Right atrium auricular region (tissue), 2 donors: Measurements from ENCODE around the gene SLAMF1. TPM values are rescaled to one million over a fixed set of nuclear protein-coding genes. Genes with fewer than 3 reads are reported as not detected.
"Not testable (repeated sequence)": the region's sequence is repeated elsewhere in the genome, so short reads cannot be mapped to it uniquely, and the experiment has no call there.

Experiments used
- DNase-seq: peaks from one replicate; pipeline ENCODE4 v3.0.0-alpha.2; 2019; ENCODE audit warnings: low spot score
- H3K27ac ChIP-seq, 2 donors: fragments of 200-600 bp; sonication (generic); 1 replicate in 1 of 2; 2 replicates in 1 of 2; pipeline ENCODE4 v1.5.1; 2016 to 2019
- H3K27me3 ChIP-seq, 2 donors: fragments of 200-600 bp; sonication (generic); one replicate each; pipeline versions ENCODE4 v1.5.1 to v1.6.0; 2017 to 2019
- H3K36me3 ChIP-seq: fragments of 200-600 bp; sonication (generic); one replicate; pipeline ENCODE4 v1.5.1; 2016
- H3K4me1 ChIP-seq, 2 donors: fragments of 200-600 bp; sonication (generic); one replicate each; pipeline versions ENCODE4 v1.5.1 to v1.6.0; 2017 to 2019
- H3K4me3 ChIP-seq, 2 donors: fragments of 200-600 bp; sonication (generic); 1 replicate in 1 of 2; 2 replicates in 1 of 2; pipeline ENCODE4 v1.5.1; 2017 to 2019; ENCODE audit warnings: mild to moderate bottlenecking in 1 of 2, moderate library complexity in 1 of 2
- H3K9me3 ChIP-seq, 2 donors: fragments of 200-600 bp; sonication (generic); one replicate each; pipeline ENCODE4 v1.5.1; 2019
- total RNA-seq, 2 donors: library from RNA; depleted of rRNA; stranded (reverse); fragments of >200 nt; gene quantifications; one replicate each; pipeline ENCODE4 v1.1.0, GENCODE V29; 2016
- TF ChIP-seq, protein P1 (sequence below), 2 donors: fragments of 200-600 bp; sonication (generic); IDR thresholded peaks; one replicate each; pipeline ENCODE4 v1.5.1; 2019; ENCODE audit warnings: antibody characterized with exemption in 2 of 2

SLAMF1 gene, protein sequence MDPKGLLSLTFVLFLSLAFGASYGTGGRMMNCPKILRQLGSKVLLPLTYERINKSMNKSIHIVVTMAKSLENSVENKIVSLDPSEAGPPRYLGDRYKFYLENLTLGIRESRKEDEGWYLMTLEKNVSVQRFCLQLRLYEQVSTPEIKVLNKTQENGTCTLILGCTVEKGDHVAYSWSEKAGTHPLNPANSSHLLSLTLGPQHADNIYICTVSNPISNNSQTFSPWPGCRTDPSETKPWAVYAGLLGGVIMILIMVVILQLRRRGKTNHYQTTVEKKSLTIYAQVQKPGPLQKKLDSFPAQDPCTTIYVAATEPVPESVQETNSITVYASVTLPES
- total RNA-seq, result under 1 TPM; 0.11 to 0.31 TPM

DNA sequence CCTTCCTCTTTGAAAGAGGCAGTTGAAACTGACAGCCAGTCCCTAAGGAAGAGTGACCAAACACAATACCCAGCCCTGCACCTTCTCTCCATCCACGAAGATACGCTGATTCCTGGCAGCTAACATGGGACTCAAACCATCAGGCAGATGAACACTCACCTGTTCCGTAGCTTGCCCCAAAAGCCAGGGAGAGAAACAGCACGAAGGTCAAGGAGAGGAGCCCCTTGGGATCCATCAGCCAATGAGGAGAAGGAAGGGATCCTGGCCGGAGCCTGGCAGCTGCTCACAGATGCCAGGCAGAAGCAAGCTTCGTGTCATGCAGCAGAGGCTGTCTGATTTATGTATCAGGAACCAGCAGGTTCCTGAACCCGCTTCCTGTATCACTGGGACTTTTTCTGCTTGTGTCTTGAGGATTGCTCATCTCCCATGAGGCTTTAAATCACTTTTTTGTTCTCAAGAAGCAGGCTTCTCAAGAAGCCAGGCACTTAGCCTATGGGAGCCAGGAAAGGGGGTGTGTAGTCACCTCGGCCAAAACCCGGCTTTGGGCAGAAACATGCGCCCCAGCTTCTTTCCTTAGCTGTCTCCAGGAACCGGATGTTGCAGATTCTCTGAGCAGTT lies at the start of gene SLAMF1:
Gene SLAMF1, minus strand, starts transcription at position 334 of the 618 bp plus-strand sequence. Its CDS starts 99 bp downstream, at position 235.
- Histone ChIP-seq H3K27me3 (no peaks in the 10 kb centered on the region), H3K9me3 (no peaks in the 10 kb centered on the region), H3K36me3 (no peaks in the 10 kb centered on the region), H3K4me1 (no peaks in the 10 kb centered on the region), H3K4me3 (no peak within 1 kb of the TSS), H3K27ac (no peak within 1 kb of the TSS)
- TF ChIP-seq, protein P1, sequence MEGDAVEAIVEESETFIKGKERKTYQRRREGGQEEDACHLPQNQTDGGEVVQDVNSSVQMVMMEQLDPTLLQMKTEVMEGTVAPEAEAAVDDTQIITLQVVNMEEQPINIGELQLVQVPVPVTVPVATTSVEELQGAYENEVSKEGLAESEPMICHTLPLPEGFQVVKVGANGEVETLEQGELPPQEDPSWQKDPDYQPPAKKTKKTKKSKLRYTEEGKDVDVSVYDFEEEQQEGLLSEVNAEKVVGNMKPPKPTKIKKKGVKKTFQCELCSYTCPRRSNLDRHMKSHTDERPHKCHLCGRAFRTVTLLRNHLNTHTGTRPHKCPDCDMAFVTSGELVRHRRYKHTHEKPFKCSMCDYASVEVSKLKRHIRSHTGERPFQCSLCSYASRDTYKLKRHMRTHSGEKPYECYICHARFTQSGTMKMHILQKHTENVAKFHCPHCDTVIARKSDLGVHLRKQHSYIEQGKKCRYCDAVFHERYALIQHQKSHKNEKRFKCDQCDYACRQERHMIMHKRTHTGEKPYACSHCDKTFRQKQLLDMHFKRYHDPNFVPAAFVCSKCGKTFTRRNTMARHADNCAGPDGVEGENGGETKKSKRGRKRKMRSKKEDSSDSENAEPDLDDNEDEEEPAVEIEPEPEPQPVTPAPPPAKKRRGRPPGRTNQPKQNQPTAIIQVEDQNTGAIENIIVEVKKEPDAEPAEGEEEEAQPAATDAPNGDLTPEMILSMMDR (IDR thresholded peaks at IDR 0.05), result no peak
- no peak for DNase-seq

DNA sequence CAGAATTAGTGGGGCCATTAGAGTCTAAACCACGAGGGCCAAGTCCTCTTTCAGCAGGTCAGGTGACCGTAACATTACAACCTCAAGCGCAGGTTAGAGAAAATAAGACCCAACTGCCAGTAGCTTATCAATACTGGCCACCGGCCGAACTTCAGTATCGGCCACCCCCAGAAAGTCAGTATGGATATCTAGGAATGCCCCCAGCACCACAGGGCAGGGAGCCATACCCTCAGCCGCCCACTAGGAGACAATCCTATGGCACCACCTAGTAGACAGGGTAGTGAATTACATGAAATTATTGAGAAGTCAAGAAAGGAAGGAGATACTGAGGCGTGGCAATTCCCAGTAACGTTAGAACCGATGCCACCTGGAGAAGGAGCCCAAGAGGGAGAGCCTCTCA lies 45.5 kb upstream of the SLAMF1 start:
- not testable (repeated sequence) for H3K4me3 ChIP-seq, H3K4me1 ChIP-seq, DNase-seq, H3K9me3 ChIP-seq, H3K27ac ChIP-seq, H3K27me3 ChIP-seq, H3K36me3 ChIP-seq

DNA sequence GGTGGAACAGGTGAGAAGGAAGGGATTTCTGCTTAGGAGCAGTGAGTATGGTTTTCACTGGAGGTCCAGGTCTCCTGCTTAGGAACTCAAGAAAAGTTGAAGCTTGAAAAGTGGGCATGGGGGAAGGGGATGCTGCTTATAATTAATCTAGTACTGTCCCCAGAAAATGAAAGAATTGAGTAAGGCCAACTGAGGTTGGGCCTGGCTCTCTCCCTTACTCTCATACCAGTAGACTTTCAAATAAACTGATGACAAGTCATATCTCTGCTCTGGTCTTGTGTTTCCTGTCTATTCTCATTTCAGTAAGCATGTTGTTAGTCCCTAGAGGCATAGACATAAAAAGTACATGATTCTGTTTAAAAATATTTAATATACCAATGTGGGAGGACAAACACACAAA lies 38.4 kb upstream of the SLAMF1 start:
- TF ChIP-seq, protein P1 (IDR thresholded peaks at IDR 0.05), result no peak
- no peak for DNase-seq

DNA sequence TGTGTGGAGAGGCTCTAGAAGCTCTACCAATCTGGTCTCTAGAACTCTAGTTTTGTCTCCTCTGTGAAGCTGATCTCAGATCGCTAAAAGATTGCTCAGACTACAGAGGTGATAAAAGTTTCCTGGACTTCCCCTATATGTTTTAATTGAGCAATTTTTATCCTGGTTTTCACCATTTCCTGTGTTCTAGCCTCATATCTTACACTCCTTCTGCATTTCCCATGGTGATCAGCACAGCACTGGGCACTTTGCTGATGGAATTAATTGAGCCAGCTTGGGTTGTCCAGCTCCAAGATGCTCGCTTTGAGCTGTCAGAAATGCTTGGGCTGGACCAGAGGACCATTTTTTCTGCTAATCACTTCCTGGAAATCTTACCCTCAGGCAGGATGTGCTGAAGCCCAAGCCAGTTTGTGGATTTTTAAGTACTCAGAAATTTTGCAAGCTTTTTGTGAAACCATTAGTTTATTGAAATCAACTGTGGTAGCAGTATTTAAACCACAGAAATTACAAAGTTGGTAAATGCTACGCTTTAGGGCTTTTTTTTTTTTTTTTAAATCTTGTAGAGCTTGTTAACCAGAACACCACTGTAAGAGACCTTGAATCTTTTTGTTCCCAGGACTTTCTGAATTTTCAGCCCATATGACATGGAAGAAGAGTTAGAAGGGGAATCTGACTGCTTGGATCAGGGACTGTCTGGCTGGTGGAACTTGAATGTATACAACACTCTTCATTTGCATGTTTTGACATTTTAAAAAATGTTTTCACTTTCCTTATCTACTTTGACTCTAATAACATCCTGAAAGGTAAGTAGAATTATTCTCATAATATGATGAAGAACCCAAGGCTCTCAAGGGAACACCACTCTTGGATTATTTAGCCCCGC lies 36.4 kb upstream of the SLAMF1 start:
- H3K4me1 ChIP-seq, result no peaks in the 10 kb centered on the region
- H3K9me3 ChIP-seq, result no peaks in the 10 kb centered on the region
- no peaks in the 10 kb centered on the region for H3K27me3 ChIP-seq
- TF ChIP-seq, protein P1 (IDR thresholded peaks at IDR 0.05), result no peak
- DNase-seq, result no peak
- no peaks in the 10 kb centered on the region for H3K36me3 ChIP-seq
- H3K27ac ChIP-seq, result no peak overlapping the region
- no peak overlapping the region for H3K4me3 ChIP-seq

More for the DNA sequence above, 38.4 kb upstream of the SLAMF1 start:
- Histone ChIP-seq H3K4me1 (no peaks in the 10 kb centered on the region), H3K27ac (no peak overlapping the region), H3K27me3 (no peaks in the 10 kb centered on the region), H3K36me3 (no peaks in the 10 kb centered on the region), H3K4me3 (no peak overlapping the region), H3K9me3 (no peaks in the 10 kb centered on the region)

DNA sequence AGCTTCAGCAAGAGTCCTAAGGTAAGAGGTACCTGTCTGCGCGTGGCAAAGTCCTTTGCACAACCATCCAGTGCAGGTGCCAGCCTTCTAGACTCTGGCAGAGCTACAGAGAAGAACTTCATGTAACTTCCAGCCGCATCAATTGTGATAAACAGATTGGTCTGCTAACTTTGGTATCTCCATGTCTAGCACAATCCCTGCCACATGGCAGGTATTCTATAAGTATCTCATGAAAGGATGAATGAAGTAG lies 35.0 kb upstream of the SLAMF1 start:
- no peaks in the 10 kb centered on the region for H3K27me3 ChIP-seq

More for the DNA sequence above, 35.0 kb upstream of the SLAMF1 start:
- DNase-seq, result no peak
- no peaks in the 10 kb centered on the region for H3K4me1 ChIP-seq
- no peak overlapping the region for H3K4me3 ChIP-seq
- TF ChIP-seq, protein P1 (IDR thresholded peaks at IDR 0.05), result no peak
- no peaks in the 10 kb centered on the region for H3K9me3 ChIP-seq
- no peaks in the 10 kb centered on the region for H3K36me3 ChIP-seq
- H3K27ac ChIP-seq, result no peak overlapping the region
